Activated CD8-positive, alpha-beta memory T cell treated with anti-CD3 and anti-CD28 coated beads for 36 hours (primary cell): ENCODE results near the gene TOLLIP. TPM values are rescaled to one million over a fixed set of nuclear protein-coding genes. Genes with fewer than 3 reads are reported as not detected.

Experiments used
- CTCF ChIA-PET: fragments of 350-600 bp; sonication (Branson Sonifier 250); formaldehyde crosslinking; loops from one replicate; lab custom pipeline; 2021; ENCODE audit warnings: antibody characterized with exemption; lab: Charles Lee
- POLR2A ChIA-PET: fragments of 350-600 bp; sonication (Branson Sonifier 250); formaldehyde crosslinking; loops from one replicate; lab custom pipeline; 2021; ENCODE audit warnings: antibody characterized with exemption; lab: Charles Lee
- total RNA-seq, 2 experiments: library from RNA; stranded (reverse); gene quantifications; one replicate each; pipeline ENCODE4 v1.2.3, GENCODE V29; 2021

The TOLLIP gene
- total RNA-seq, 2 experiments from 2014 or later, result 37.1 to 40.7 TPM

GRCh38 chr11:1229471-1230120 is 79.8 kb downstream of the TOLLIP start:
- ChIA-PET POLR2A (no interaction called here), CTCF (no interaction called here)

DNA sequence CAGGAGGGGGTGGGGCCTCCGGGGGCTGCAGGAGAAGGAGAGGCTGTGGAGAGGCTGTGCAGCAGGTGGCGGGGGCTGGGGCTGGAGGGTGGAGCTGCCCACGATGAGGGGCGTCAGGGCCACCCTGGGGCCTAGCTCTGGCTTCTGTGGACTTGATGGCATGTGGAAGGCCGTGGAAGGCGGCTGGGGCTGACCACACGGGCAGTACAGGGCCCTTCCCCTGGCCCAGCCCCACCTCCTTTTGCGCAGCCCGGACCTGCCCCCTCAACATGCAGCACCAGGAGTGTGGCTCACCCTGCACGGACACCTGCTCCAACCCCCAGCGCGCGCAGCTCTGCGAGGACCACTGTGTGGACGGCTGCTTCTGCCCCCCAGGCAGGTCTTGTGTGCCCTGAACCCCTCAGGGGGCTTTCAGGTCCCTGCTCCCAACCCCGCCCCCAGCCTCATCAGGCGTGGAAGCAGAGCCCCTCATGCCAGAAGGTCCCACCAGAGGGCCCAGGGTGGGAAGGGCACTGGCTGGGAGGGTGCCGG is 80.4 kb downstream of the TOLLIP start:
- ChIA-PET POLR2A (no interaction called here), CTCF (no interaction called here)

GRCh38 chr11:1228101-1228821 is 81.2 kb downstream of the TOLLIP start:
- POLR2A ChIA-PET, result no interaction called here
- CTCF ChIA-PET, result no interaction called here

- POLR2A ChIA-PET, result no interaction called here
- CTCF ChIA-PET, result no interaction called here
Observed at GRCh38 chr11:1227551-1228100, 81.8 kb downstream of the TOLLIP start.

GRCh38 chr11:1226986-1227550 is 82.4 kb downstream of the TOLLIP start:
- CTCF ChIA-PET, result no interaction called here
- POLR2A ChIA-PET, result no interaction called here

- ChIA-PET CTCF (no interaction called here), POLR2A (no interaction called here)
Observed at GRCh38 chr11:1226226-1226985, 83.0 kb downstream of the TOLLIP start.

- ChIA-PET POLR2A (no interaction called here), CTCF (no interaction called here)
Observed at GRCh38 chr11:1225386-1226225, 83.8 kb downstream of the TOLLIP start.

GRCh38 chr11:1224491-1225385 is 84.7 kb downstream of the TOLLIP start:
- ChIA-PET CTCF (no interaction called here), POLR2A (no interaction called here)

Other genes starting within 250 kb of the TOLLIP start
- gene MUC2, start 234.8 kb downstream of the TOLLIP start, total RNA-seq, result not detected
- not detected for gene MUC5AC, start 151.7 kb downstream of the TOLLIP start, total RNA-seq
- gene MUC5B, start 86.6 kb downstream of the TOLLIP start, total RNA-seq, result not detected
- gene BRSK2, start 80.3 kb upstream of the TOLLIP start, total RNA-seq, result 1 to 10 TPM in 1 of 2 experiments, under 1 TPM in 1; 0.71 to 1.3 TPM
- 10 to 100 TPM; 19.5 to 22.0 TPM for gene MOB2, start 177.1 kb upstream of the TOLLIP start, total RNA-seq